IPS-15b (cell line): ENCODE measurements around the gene CACNA1C.

ENCODE experiments used
- H3K27me3 ChIP-seq: one replicate; pipeline ENCODE4 v1.6.1; 2013; ENCODE audit warnings: low read length; ENCODE audit not compliant: control insufficient read depth, insufficient read depth
- H3K36me3 ChIP-seq: one replicate; pipeline ENCODE4 v1.6.1; 2013; ENCODE audit warnings: low read length; ENCODE audit not compliant: control insufficient read depth, insufficient read depth
- H3K4me1 ChIP-seq: one replicate; pipeline ENCODE4 v1.6.1; 2013; ENCODE audit warnings: mild to moderate bottlenecking, low read length; ENCODE audit not compliant: control insufficient read depth, insufficient read depth
- H3K4me3 ChIP-seq: one replicate; pipeline ENCODE4 v1.5.1; 2013; ENCODE audit warnings: low read depth, low read length
- H3K9ac ChIP-seq: one replicate; pipeline ENCODE4 v1.6.1; 2013; ENCODE audit warnings: low read depth, mild to moderate bottlenecking, low read length
- H3K9me3 ChIP-seq: one replicate; pipeline ENCODE4 v1.6.1; 2013; ENCODE audit warnings: mild to moderate bottlenecking, low read length; ENCODE audit not compliant: control insufficient read depth, insufficient read depth

Gene CACNA1C

GRCh38 chr12:2320841-2321240 is 268.1 kb downstream of the CACNA1C start:
- H3K27me3 ChIP-seq: no peaks in the 10 kb centered on the region
- no peak overlapping the region for H3K4me3 ChIP-seq
- no peaks in the 10 kb centered on the region for H3K4me1 ChIP-seq
- no peak overlapping the region for H3K9ac ChIP-seq
- no peaks in the 10 kb centered on the region for H3K36me3 ChIP-seq
- H3K9me3 ChIP-seq: no peaks in the 10 kb centered on the region

- no peaks in the 10 kb centered on the region for H3K4me1 ChIP-seq
- no peaks in the 10 kb centered on the region for H3K36me3 ChIP-seq
- H3K27me3 ChIP-seq: no peaks in the 10 kb centered on the region
- H3K4me3 ChIP-seq: no peak overlapping the region
- H3K9ac ChIP-seq: no peak overlapping the region
- H3K9me3 ChIP-seq: no peaks in the 10 kb centered on the region
Measured at GRCh38 chr12:2322554-2323120, 269.9 kb downstream of the CACNA1C start.

GRCh38 chr12:2323532-2324255 is 270.9 kb downstream of the CACNA1C start:
- H3K9me3 ChIP-seq: no peaks in the 10 kb centered on the region
- H3K36me3 ChIP-seq: no peaks in the 10 kb centered on the region
- no peaks in the 10 kb centered on the region for H3K27me3 ChIP-seq
- H3K9ac ChIP-seq: no peak overlapping the region
- H3K4me1 ChIP-seq: no peaks in the 10 kb centered on the region
- no peak overlapping the region for H3K4me3 ChIP-seq

- no peak overlapping the region for H3K9ac ChIP-seq
- H3K4me3 ChIP-seq: no peak overlapping the region
- no peaks in the 10 kb centered on the region for H3K9me3 ChIP-seq
- H3K27me3 ChIP-seq: no peaks in the 10 kb centered on the region
- H3K4me1 ChIP-seq: no peaks in the 10 kb centered on the region
- H3K36me3 ChIP-seq: no peaks in the 10 kb centered on the region
Measured at GRCh38 chr12:2324387-2324786, 271.6 kb downstream of the CACNA1C start.

- Histone ChIP-seq H3K9me3 (no peaks in the 10 kb centered on the region), H3K36me3 (no peaks in the 10 kb centered on the region), H3K9ac (no peak overlapping the region), H3K4me1 (no peaks in the 10 kb centered on the region), H3K27me3 (no peaks in the 10 kb centered on the region), H3K4me3 (no peak overlapping the region)
Measured at GRCh38 chr12:2325519-2325918, 272.7 kb downstream of the CACNA1C start.

GRCh38 chr12:2326470-2326869 is 273.7 kb downstream of the CACNA1C start:
- Histone ChIP-seq H3K27me3 (no peaks in the 10 kb centered on the region), H3K4me3 (no peak overlapping the region), H3K36me3 (no peaks in the 10 kb centered on the region), H3K4me1 (no peaks in the 10 kb centered on the region), H3K9me3 (no peaks in the 10 kb centered on the region), H3K9ac (no peak overlapping the region)

- Histone ChIP-seq H3K27me3 (no peaks in the 10 kb centered on the region), H3K9me3 (no peaks in the 10 kb centered on the region), H3K4me1 (no peaks in the 10 kb centered on the region), H3K36me3 (no peaks in the 10 kb centered on the region), H3K4me3 (no peak overlapping the region), H3K9ac (no peak overlapping the region)
Measured at GRCh38 chr12:2328661-2329060, 275.9 kb downstream of the CACNA1C start.

GRCh38 chr12:2329661-2330210 is 276.9 kb downstream of the CACNA1C start:
- H3K9ac ChIP-seq: no peak overlapping the region
- no peaks in the 10 kb centered on the region for H3K27me3 ChIP-seq
- no peaks in the 10 kb centered on the region for H3K4me1 ChIP-seq
- no peak overlapping the region for H3K4me3 ChIP-seq
- H3K9me3 ChIP-seq: no peaks in the 10 kb centered on the region
- H3K36me3 ChIP-seq: no peaks in the 10 kb centered on the region

GRCh38 chr12:2332236-2332635 is 279.4 kb downstream of the CACNA1C start:
- no peaks in the 10 kb centered on the region for H3K27me3 ChIP-seq
- H3K9ac ChIP-seq: no peak overlapping the region
- no peaks in the 10 kb centered on the region for H3K9me3 ChIP-seq
- no peaks in the 10 kb centered on the region for H3K36me3 ChIP-seq
- no peaks in the 10 kb centered on the region for H3K4me1 ChIP-seq
- H3K4me3 ChIP-seq: no peak overlapping the region

GRCh38 chr12:2332947-2333346 is 280.2 kb downstream of the CACNA1C start:
- no peaks in the 10 kb centered on the region for H3K36me3 ChIP-seq
- no peaks in the 10 kb centered on the region for H3K27me3 ChIP-seq
- no peak overlapping the region for H3K4me3 ChIP-seq

GRCh38 chr12:2333491-2334195 is 280.9 kb downstream of the CACNA1C start:
- Histone ChIP-seq H3K4me1 (no peaks in the 10 kb centered on the region), H3K27me3 (no peaks in the 10 kb centered on the region), H3K36me3 (no peaks in the 10 kb centered on the region), H3K9ac (no peak overlapping the region), H3K4me3 (no peak overlapping the region), H3K9me3 (no peaks in the 10 kb centered on the region)

More at GRCh38 chr12:2332947-2333346, 280.2 kb downstream of the CACNA1C start:
- Histone ChIP-seq H3K9me3 (no peaks in the 10 kb centered on the region), H3K4me1 (no peaks in the 10 kb centered on the region), H3K9ac (no peak overlapping the region)

- Histone ChIP-seq H3K9ac (no peak overlapping the region), H3K4me1 (no peaks in the 10 kb centered on the region), H3K4me3 (no peak overlapping the region), H3K27me3 (no peaks in the 10 kb centered on the region), H3K9me3 (no peaks in the 10 kb centered on the region), H3K36me3 (no peaks in the 10 kb centered on the region)
Measured at GRCh38 chr12:2334271-2334670, 281.5 kb downstream of the CACNA1C start.
